ENCODE data around the gene SCAP.

SCAP gene

DNA sequence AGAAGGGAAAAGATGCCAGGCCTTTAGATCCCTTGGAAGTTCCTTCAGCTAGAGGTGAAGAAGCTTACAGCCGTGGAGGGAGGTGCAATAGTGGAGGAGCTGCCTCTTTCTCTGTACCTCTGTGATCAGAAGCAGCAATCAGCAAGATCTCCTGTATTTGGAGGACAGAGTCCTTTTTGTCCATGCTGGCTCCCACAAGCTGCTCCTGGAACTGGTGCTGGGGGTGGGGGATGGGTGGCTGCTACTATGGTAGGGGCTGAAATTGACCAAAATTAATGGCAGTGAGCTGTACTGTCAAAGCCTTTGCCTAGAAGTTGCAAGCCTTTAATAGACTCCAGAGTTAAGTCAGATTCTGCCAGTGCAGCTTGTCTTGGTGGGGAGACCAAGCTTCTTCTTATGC, 76.7 kb downstream of the SCAP start:
- Mint-ChIP-seq H3K27ac (no peak overlapping the region), H3K27me3 (no peaks in the 10 kb centered on the region), H3K4me1 (peaks cover 11 to 32% of the 10 kb centered on the region in 2 donors), H3K36me3 (peaks cover 14 to 26% of the 10 kb centered on the region in 2 donors), H3K9me3 (no peaks in the 10 kb centered on the region), H3K4me3 (no peak overlapping the region)
- DNase-seq = no peak
- no peak for ATAC-seq (replicated peaks)

DNA sequence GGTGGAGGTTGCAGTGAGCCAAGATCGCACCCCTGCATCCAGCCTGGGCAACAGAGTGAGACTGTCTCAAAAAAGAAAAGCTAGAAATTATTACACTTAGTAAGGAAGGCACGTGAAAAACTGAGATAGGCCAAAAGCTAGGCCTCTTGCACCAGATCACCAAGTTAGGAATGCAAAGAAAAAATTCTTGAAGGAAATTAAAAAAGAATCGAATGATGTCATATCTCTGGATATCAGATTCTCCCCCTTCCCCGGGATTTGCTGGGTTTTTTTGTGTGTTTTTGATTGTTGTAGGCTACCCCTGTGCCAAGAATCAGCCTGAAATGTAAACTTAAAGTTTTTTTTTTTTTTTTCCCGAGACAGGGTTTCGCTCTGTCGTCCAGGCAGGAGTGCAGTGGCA, 77.5 kb downstream of the SCAP start:
- Mint-ChIP-seq H3K4me3 (no peak overlapping the region), H3K4me1 (peaks cover 12 to 30% of the 10 kb centered on the region in 2 donors), H3K27me3 (no peaks in the 10 kb centered on the region), H3K27ac (no peak overlapping the region), H3K36me3 (peaks cover 13 to 23% of the 10 kb centered on the region in 2 donors), H3K9me3 (no peaks in the 10 kb centered on the region)
- DNase-seq (no peak), ATAC-seq (replicated peaks) (no peak)

DNA sequence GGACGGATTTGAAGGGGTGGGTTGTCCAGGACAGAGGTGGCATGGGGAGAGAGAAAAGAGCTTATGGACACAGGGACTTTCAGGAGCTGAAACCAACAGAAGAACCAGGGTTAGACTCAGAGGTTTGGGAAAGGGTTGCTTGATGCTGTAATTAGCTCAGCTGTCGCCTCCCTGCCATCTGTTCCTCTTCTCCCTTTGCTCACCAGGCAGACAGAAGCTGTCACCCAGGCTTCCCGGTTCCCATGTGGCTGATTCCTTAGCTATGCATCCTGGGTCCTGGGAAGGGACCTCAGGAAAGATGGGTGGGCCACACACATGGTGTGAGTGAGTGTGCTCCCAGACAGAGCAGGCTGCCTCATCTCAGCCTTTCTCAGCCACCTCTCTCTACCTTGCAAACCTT, 80.9 kb downstream of the SCAP start:
- ATAC-seq (replicated peaks) (no peak), DNase-seq (no peak)
- H3K36me3 Mint-ChIP-seq = peaks cover 7 to 29% of the 10 kb centered on the region in 2 donors
- H3K9me3 Mint-ChIP-seq = no peaks in the 10 kb centered on the region
- no peaks in the 10 kb centered on the region for H3K27me3 Mint-ChIP-seq
- H3K27ac Mint-ChIP-seq = no peak overlapping the region
- H3K4me1 Mint-ChIP-seq = peaks cover 12 to 37% of the 10 kb centered on the region in 2 donors
- no peak overlapping the region for H3K4me3 Mint-ChIP-seq

DNA sequence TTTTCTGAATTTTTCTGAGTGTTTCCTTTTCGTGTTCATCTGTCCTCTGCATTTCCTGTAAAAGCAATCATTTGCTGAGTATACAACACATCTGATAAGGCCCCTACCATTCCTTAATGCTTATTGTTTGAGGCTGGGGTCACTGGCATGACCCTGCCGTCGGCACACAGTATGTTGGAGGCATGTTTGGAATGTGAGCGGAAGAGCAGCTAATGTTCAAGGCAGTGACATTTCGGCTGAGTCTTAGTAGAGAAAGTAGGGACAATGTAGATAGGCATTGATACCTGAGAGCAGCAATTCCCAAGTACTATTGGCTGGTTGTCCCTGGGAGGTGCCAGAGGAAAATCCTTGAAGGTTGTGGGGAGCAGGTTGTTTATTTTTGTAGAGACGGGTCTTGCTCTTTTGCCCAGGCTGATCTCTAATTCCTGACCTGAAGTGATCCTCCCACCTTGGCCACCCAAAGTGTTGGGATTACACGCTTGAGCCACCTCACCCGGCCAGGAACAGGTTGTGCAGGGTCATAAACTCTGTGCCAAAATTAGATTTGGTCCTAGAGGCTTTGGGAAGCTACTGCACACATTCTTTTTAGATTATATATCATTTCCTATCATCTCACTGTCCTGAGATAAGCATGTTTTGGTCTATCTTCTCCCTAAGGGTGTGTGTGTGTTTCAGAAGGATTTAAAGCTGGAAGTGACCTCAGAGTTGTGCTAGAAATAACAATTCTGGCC, 81.4 kb downstream of the SCAP start:
- Mint-ChIP-seq H3K36me3 (peaks cover 4 to 29% of the 10 kb centered on the region in 2 donors), H3K27me3 (no peaks in the 10 kb centered on the region)

DNA sequence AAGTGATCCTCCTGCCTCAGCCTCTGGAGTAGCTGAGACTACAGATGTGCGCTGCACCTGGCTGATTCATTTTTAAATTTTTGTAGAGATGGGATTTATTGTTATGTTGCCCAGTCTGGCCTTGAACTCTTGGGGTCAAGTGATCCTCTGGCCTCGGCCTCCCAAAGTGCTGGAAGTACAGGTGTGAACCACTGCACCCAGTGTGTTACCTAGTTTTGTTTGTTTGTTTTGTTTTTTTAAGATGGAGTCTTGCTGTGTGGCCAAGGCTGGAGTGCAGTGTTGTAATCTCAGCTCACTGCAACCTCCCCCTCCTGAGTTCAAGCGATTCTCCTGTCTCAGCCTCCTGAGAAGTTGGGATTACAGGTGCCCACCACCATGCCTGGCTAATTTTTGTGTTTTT, 82.8 kb downstream of the SCAP start:
- Mint-ChIP-seq H3K27ac (no peak overlapping the region), H3K9me3 (no peaks in the 10 kb centered on the region), H3K27me3 (no peaks in the 10 kb centered on the region), H3K4me3 (no peak overlapping the region), H3K4me1 (peaks cover 12 to 37% of the 10 kb centered on the region in 2 donors), H3K36me3 (peaks cover 6 to 29% of the 10 kb centered on the region in 2 donors)
- no peak for DNase-seq
- no peak for ATAC-seq (replicated peaks)

More for the DNA sequence above, 81.4 kb downstream of the SCAP start:
- Mint-ChIP-seq H3K27ac (no peak overlapping the region), H3K4me1 (peaks cover 12 to 37% of the 10 kb centered on the region in 2 donors), H3K9me3 (no peaks in the 10 kb centered on the region), H3K4me3 (no peak overlapping the region)
- no peak for ATAC-seq (replicated peaks)
- no peak for DNase-seq

DNA sequence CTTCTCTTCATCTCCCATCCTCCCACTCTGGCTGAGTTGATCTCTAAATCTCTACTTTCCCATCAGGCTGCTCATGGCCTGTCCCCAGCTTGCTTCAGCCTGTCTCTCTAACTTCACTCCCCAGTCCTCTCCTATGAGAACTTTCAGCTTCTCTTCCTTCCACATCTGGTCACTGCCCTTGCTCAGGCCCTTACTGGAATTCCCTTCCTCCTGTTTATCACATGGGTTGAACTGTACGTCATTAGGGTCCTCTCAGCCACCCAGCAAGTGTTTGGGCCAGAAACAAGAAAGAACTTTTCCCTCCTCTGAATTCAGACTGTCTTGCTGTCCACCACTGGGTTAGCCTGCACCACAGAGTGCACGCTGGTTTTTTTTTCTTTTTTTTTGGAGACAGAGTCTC, 89.9 kb downstream of the SCAP start:
- no peak for ATAC-seq (replicated peaks)
- DNase-seq = no peak
- H3K27me3 Mint-ChIP-seq = no peaks in the 10 kb centered on the region
- no peak overlapping the region for H3K27ac Mint-ChIP-seq
- H3K4me1 Mint-ChIP-seq = peaks cover 24 to 41% of the 10 kb centered on the region in 2 donors
- peaks cover 24 to 37% of the 10 kb centered on the region in 2 donors for H3K36me3 Mint-ChIP-seq
- no peak overlapping the region for H3K4me3 Mint-ChIP-seq
- no peaks in the 10 kb centered on the region for H3K9me3 Mint-ChIP-seq

DNA sequence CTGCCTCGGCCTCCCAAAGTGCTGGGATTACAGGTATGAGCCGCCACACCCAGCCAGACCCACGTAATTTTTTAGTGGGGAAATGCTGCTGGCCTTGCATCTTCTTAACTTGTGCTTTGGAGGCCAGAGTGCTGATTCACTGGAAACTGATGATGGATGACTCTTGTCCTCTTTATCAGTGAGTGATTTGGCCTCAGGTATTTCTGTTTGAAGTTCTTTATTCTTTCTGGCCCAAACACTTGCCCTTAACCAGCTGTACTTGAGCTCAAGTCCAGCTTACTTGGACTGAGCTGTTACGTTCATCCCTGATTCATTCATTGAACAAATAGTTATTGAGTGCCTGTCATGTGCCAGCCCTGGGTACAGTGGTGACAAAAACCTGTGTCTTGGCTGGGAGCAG, 90.7 kb downstream of the SCAP start:
- H3K27me3 Mint-ChIP-seq = no peaks in the 10 kb centered on the region
- peaks cover 28 to 37% of the 10 kb centered on the region in 2 donors for H3K36me3 Mint-ChIP-seq
- no peak for ATAC-seq (replicated peaks)
- no peaks in the 10 kb centered on the region for H3K9me3 Mint-ChIP-seq
- H3K4me1 Mint-ChIP-seq = peaks cover 27 to 46% of the 10 kb centered on the region in 2 donors
- DNase-seq = no peak
- H3K27ac Mint-ChIP-seq = no peak overlapping the region
- no peak overlapping the region for H3K4me3 Mint-ChIP-seq

DNA sequence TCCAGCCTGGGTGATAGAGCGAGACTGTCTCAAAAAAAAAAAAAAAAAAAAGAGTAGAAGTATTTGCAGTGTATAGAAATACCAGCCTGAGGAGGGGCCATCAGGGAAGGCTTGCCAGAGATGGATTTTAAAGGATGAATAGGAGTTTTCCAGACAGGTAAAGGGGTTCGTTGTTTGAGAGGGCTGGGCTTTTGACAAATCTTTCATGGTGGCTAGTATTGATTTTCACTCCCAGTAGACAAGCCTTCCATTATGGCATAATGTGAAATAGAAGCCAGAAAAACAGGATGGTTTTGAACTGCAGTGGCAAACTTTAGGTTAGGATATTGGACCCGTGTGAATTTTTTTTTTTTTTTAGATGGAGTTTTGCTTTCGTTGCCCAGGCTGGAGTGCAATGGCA, 91.3 kb downstream of the SCAP start:
- Mint-ChIP-seq H3K27me3 (no peaks in the 10 kb centered on the region), H3K9me3 (no peaks in the 10 kb centered on the region), H3K36me3 (peaks cover 28 to 41% of the 10 kb centered on the region in 2 donors), H3K27ac (no peak overlapping the region), H3K4me1 (peaks cover 32 to 52% of the 10 kb centered on the region in 2 donors), H3K4me3 (no peak overlapping the region)
- ATAC-seq (replicated peaks) (no peak), DNase-seq (no peak)

DNA sequence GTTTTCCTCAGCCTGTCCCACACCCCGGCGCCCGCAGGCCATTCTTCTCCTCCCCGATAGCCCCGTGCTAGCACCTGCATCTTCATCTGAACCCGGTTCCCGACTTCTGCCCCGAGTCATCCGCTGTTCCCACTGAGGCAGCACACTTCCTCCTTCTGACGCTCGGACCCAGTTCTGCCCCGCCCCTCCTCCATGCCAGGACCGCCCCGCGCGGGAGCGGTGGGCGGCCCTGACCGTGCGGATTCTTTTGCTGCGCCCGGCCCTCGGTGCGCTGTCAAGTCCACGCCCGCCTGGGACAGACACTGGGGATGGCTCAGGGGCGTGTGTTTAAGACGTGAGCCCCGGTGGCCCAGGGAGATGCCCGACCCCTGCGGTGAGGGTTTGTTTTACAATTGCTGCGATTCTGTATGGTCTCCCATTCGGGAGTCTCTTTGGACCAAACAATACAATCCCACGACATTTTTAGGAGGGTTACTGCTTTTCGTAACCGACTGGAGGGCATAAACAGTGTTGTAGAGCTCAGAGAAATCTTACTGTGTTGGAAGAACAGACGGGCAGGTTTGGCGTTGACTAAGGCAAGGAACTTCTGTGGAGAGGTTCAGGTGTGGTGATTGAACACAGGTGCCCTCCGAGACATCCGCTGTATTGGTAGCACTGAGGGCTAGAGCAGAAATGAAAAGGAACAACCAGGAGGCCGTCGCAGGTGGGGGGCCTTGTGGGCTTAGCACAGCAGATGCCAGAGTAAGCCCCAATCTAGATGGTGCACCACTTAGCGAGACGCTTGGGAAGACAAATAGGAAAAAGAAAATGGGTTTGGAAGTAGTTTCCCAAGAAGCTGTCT, 94.2 kb downstream of the SCAP start:
- Mint-ChIP-seq H3K4me3 (peak overlapping the region; percentile 94 to 100), H3K9me3 (no peaks in the 10 kb centered on the region), H3K4me1 (peaks cover 36 to 67% of the 10 kb centered on the region in 2 donors), H3K27ac (peak overlapping the region; percentile 98), H3K36me3 (peaks cover 21 to 36% of the 10 kb centered on the region in 2 donors), H3K27me3 (no peaks in the 10 kb centered on the region)
- peak; percentile 86 for DNase-seq
- peak; percentile 80 to 82 for ATAC-seq (replicated peaks)

DNA sequence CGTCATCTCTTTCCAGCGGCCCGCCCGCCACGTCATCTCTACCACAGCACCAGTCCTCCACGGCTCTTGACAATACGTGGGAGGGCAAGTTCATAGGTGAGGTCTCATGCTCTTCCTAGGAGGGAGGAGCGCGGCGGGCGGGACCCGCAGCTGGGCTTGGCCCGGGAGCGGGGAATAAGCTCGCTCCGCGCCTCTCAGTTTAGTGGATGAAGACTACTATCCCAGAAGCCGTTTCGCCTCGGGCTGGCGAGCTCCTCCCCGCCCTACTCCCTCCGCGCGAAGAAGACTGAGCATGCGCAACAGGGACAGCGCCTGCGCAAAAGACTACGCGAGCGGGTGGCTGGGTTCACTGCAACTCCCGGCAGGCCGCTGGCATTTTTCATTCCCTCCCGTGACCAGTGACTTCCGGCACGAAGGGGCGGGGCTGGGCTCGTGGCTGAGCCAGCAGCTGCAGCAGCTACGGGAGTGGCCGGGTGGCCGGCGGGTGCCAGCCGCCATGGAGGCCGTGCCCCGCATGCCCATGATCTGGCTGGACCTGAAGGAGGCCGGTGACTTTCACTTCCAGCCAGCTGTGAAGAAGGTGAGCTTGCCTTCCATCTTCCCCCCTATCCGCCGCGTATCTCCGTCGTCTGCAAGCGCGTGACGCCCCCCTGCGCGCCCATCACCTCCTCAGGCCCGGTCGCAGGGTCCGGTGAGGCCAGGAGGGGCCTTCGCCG, 95.0 kb downstream of the SCAP start, which contains the start of gene PTPN23:
Gene PTPN23 (plus strand): TSS at position 421 of the 716 bp plus-strand sequence. CDS start 76 bp downstream, at position 497.
- H3K9me3 Mint-ChIP-seq = no peaks in the 10 kb centered on the region
- DNase-seq = peak; percentile 99

DNA sequence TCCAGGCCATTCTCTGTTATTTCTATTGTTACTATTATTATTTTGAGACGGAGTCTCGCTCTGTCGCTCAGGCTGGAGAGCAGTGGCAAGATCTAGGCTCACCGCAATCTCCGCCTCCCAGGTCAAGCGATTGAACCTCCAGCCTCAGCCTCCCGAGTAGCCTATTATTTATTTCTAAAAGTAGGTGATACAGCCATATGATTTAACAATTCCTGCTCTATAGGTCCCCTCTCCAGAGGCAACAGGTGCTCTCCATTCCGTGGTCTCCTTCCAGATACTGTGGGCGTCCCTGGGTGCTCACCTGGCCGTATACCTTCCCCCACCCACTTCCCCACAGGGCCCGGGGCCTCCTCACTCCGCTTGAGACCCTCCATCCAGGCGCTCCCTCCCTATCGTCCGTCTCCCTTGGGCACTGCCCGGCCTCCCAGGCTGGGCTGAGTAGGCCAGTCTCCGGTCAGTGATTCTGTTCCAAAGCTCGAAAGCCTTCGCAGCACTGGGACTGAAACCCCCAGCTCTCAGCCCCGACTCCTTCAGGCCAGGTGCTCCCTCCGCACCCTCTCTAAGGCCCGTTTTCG, 95.6 kb downstream of the SCAP start:
- Mint-ChIP-seq H3K4me1 (peaks cover 30 to 57% of the 10 kb centered on the region in 2 donors), H3K36me3 (peaks cover 15 to 27% of the 10 kb centered on the region in 2 donors), H3K27ac (peak overlapping the region; percentile 98), H3K4me3 (peak overlapping the region; percentile 94 to 100), H3K27me3 (no peaks in the 10 kb centered on the region), H3K9me3 (no peaks in the 10 kb centered on the region)
- DNase-seq = no peak
- no peak for ATAC-seq (replicated peaks)

More for the DNA sequence above, 95.0 kb downstream of the SCAP start, which contains the start of gene PTPN23:
- Mint-ChIP-seq H3K27ac (peak within 1 kb of the TSS; percentile 98), H3K4me1 (peaks cover 33 to 61% of the 10 kb centered on the region in 2 donors), H3K4me3 (peak within 1 kb of the TSS; percentile 94 to 100), H3K27me3 (no peaks in the 10 kb centered on the region), H3K36me3 (peaks cover 17 to 30% of the 10 kb centered on the region in 2 donors)
- peak; percentile 82 for ATAC-seq (replicated peaks)

DNA sequence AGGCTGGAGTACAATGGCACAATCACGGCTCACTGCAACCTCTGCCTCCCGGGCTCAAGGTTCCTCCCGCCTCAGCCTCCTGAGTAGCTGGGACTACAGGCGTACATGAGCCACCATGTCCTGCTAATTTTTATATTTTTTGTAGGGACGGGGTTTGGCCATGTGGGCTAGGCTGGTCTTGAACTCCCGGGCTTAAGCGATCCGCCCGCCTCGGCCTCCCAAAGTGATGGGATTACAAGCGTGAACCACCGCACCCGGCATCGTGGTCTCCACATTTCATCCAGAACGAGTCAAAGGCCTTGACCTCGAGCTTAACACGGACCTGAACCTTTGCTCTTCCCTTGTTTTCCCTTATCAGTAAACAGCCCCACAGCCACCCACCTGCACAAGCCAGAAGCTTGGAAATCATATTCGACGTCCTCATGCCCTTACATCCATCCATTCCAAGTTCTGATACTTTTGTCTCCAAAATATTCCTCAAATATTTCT, 96.3 kb downstream of the SCAP start:
- peaks cover 15 to 27% of the 10 kb centered on the region in 2 donors for H3K36me3 Mint-ChIP-seq
- no peak for ATAC-seq (replicated peaks)
- no peak for DNase-seq
- H3K4me1 Mint-ChIP-seq = peaks cover 29 to 57% of the 10 kb centered on the region in 2 donors
- no peaks in the 10 kb centered on the region for H3K27me3 Mint-ChIP-seq
- H3K4me3 Mint-ChIP-seq = peak overlapping the region; percentile 94 to 100
- no peaks in the 10 kb centered on the region for H3K9me3 Mint-ChIP-seq
- peak overlapping the region; percentile 98 for H3K27ac Mint-ChIP-seq

DNA sequence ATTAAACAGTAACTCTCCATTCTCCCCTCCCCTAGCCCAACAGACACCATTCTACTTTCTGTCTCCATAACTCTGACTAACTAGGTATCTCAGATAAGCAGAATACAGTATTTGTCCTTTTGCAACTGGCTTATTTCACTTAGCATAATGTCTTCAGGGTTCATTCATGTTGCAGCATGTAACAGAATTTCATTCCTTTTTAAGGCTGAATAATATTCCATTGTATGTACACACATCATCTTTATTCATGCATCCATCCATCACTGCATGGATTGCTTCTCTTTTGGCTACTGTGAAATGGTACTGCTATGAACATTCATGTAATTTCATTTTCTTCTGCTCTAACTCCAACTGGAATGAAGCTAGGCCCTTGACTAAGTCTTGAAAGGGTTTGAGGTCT, 96.9 kb downstream of the SCAP start:
- Mint-ChIP-seq H3K36me3 (peaks cover 15 to 27% of the 10 kb centered on the region in 2 donors), H3K9me3 (no peaks in the 10 kb centered on the region), H3K4me1 (peaks cover 29 to 55% of the 10 kb centered on the region in 2 donors), H3K4me3 (no peak overlapping the region), H3K27me3 (no peaks in the 10 kb centered on the region), H3K27ac (no peak overlapping the region)
- ATAC-seq (replicated peaks) (no peak), DNase-seq (no peak)

Data from stimulated activated naive B cell treated with anti-CD40 and anti-IgM and Interleukin-4, amounts not matched to agents 10 μg/mL and 1 μg/mL and 100 μg/mL, for 72 hours (primary cell).